IPS-NIHi11 (cell line): ENCODE results near the gene UCK2.

Experiments used
- DNase-seq: peaks from one replicate; pipeline ENCODE4 v3.0.0; 2012; ENCODE audit warnings: mixed read lengths, low spot score

UCK2 gene

DNA sequence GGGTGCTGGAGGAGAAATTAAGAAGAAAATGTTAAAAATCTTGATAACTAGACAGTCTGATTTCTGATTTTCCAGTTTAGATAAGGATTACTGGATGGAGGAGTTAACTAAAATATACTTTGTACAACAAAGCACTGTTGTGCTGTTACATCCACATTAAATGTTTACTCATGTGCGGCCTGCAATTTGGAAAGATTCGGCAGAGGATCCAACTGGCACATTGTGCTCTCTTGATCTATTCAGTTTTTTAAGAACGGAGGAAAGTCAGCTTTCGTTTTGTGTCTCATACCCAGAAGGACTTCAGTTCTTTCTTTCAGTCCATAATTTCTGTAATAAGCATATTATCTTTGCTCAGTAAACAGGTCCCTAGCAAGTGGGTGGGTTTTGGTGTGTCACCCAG lies 52.5 kb downstream of the UCK2 start:
- DNase-seq: no peak

- no peak for DNase-seq
Observed at GRCh38 chr1:165880993-165881392, 53.6 kb downstream of the UCK2 start.

GRCh38 chr1:165882168-165882837 lies 54.9 kb downstream of the UCK2 start:
- no peak for DNase-seq

GRCh38 chr1:165883056-165883455 lies 55.6 kb downstream of the UCK2 start:
- DNase-seq: no peak

DNA sequence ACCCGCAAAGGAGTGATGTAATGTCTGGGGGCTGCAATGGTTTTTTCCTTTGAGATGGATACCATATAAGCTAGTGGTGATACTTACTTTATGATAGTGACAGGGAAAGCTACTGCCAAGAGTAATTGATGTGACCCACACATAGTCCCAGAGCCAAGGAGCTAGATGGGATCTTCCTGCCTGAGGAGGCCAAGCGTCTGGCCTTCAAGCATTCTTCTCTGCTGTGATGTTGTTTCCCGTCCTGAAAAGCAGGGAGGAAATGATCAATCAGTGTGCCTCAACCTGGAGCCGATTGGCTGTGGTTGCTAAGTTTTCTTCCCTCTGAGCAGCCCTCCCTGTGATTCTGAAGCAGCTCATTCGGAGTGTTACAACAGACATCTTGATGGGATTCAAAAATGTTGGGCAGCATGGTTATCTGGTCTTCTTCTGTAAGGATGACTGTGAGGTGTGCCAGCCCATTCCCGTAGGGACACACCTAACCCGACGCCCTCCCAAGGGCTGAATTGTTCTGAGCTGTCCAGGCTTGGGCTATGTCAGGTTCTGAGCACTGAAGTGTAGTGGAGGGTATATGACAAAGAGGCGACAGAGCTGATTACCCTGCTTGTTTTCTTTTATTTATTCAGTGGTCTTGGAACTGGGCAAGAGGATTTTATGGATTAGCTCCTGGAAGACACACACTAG lies 56.7 kb downstream of the UCK2 start:
- no peak for DNase-seq

- DNase-seq: no peak
Observed at GRCh38 chr1:165884690-165885304, 57.4 kb downstream of the UCK2 start.

GRCh38 chr1:165885305-165885694 lies 57.9 kb downstream of the UCK2 start:
- DNase-seq: no peak

DNA sequence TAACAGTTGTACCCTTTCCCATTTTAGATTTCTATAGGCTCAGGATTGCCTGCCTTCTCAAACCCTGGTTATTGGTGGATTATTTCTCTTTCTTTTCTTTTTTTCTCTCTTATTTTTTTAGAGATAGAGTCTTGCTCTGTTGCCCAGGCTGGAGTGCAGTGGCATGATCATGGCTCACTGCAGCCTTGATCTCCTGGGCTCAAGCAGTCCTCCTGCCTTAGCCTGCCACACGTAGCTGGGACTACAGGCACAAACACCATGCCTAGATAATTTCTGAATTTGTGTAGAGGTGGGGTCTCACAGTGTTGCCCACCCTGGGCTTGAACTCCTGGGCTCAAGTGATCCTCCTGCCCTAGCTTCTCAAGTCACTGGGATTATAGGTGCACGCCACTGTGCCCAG lies 58.8 kb downstream of the UCK2 start:
- no peak for DNase-seq

DNA sequence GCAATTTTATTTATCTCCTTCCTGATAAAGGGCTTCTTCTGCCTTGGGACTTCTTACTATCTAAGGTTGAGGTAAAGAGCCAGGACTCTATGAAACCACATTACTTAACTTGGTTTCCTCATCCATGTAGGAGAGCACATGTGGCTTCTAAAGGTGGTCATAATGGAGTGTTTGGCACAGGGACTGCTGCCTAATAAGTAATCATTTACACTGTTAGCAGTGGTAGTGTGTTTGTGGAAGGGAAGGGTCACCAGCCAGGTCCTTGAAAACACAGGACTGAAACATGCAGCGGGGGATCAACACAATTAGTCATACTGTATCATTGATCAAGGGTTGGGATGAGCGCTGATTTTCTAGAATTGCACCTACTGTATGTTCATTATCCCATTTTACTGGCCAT lies 59.6 kb downstream of the UCK2 start:
- DNase-seq: no peak

- no peak for DNase-seq
Observed at GRCh38 chr1:165887877-165888551, 60.6 kb downstream of the UCK2 start.

- no peak for DNase-seq
Observed at GRCh38 chr1:165888552-165888920, 61.1 kb downstream of the UCK2 start.

- DNase-seq: no peak
Observed at GRCh38 chr1:165890684-165891083, 63.3 kb downstream of the UCK2 start.

GRCh38 chr1:165891111-165891860 lies 63.9 kb downstream of the UCK2 start:
- no peak for DNase-seq

DNA sequence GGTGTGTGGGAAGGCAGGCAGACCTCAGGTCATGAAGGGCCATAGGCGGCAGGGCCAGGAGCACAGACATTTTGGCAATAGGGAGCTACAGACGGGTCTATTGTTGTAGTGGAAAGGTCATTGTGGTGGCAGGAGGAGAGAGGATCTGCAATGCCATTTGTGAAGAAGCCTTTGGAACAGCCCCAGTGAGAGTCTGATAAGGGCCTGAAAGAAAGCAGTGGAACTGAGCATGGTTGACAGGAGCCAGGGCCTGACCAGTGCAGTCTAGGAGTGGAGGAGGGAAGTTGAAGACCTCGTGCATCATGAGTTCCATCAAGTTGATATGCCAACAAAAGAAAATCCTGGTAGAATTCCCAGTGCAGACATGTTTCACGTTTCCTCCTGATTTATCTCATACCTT lies 65.5 kb downstream of the UCK2 start:
- DNase-seq: no peak

GRCh38 chr1:165893507-165893906 lies 66.1 kb downstream of the UCK2 start:
- DNase-seq: no peak

- DNase-seq: no peak
Observed at GRCh38 chr1:165894591-165894990, 67.2 kb downstream of the UCK2 start.

DNA sequence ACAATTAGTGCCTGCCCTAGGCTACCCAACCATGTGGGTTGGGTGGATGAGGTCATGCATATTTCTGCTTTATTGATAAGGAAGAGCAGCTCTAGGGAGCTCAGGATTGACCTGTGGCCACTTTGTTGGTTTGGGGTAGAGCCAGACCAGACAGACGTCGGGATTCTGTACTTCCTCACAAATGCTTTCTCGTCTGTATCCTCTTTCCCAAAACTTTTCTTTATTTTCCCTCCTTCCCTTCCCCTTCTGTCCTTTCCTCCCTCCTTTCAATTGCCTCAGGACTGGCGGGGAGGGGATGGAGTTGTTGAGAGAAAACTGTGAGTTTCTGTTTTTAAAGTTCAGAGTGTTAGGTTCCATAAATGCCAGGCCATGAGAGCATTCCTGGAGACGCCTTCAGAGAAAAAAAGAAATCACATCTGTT lies 68.0 kb downstream of the UCK2 start:
- DNase-seq: no peak

DNA sequence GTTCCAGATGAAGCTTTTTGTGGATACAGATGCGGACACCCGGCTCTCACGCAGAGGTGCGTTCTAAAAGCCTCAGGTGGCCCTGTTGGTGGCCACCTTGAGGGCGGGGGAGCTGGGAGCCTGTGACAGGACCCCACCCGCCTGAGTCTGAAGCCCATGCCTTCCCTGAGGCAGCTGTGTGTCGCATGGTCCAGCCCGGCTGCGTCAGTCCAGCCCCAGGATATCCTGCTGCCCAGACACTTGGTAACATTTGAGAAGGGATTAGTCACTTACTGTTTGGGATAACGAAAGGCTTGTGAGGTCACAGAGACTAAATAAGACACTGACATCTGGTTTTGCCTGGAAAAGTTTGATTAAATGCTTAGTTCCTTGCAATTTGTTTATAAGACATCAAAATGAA lies 68.9 kb downstream of the UCK2 start:
- no peak for DNase-seq

DNA sequence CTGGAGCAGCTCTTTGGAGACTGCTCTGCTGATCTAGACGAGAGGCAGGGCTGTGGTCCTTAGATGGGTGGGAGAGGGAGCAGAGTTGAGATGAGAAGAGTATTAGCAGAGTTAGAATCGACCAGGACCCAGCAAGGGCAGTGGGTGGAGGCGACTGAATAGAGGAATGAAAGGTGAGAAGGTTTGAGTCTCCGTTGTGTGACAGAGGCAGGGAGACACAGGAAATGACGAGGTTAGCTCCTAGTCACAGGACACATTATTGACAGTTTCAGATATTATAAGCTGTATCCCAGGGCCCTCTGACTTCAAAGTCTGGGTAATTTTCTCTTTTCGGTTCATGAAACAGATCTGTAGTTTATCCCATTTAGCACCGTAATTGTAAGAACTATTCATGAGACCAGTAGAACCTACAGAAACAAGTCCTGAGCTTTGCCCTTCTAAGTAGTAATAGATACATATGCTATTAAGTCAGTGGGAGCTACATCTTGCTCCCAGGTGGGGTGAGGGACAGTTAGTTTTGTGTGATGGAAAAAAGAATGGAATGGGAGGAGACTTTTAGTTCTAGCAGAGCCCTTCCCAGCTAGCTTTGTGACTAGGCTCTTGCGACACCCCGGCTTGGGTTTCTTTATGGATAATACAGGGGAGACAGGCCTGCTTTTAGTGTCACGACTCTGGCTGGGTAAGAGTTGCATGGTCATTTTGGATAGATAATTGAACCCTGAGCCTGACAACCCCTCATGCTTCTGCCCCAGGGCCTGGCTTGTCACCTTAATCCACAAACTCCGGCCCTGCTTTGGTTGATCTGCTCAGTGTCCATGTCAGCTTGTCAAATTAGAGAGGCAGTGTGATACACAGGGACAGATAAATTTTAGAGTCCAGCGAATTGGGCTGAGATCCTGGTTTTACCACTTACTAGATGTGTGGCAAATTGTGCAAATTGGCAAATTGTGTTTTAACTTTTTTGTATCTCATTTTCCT lies 70.2 kb downstream of the UCK2 start:
- no peak for DNase-seq

DNA sequence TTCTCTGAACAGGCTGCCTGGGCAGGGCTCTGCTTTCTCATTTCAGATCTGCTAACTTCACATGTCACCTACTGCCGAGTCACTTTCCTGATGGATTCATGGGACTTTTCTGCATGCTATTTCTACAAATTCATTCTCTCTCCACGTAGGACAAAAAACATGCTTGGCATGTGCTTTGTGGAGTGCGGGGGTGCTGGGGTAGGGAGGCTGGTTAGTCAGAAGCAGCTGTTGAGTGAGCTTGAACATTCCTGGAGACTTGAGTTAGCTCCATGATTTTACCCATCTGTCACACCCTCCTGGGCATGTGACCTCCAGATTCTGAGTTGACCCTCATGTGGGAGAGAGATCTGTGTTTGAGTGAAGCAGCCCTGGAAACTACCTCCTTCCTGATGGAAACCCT lies 71.4 kb downstream of the UCK2 start:
- DNase-seq: no peak

- no peak for DNase-seq
Observed at GRCh38 chr1:165899461-165899941, 72.1 kb downstream of the UCK2 start.
